ENCODE measurements around the gene TSKS.

The TSKS gene

DNA sequence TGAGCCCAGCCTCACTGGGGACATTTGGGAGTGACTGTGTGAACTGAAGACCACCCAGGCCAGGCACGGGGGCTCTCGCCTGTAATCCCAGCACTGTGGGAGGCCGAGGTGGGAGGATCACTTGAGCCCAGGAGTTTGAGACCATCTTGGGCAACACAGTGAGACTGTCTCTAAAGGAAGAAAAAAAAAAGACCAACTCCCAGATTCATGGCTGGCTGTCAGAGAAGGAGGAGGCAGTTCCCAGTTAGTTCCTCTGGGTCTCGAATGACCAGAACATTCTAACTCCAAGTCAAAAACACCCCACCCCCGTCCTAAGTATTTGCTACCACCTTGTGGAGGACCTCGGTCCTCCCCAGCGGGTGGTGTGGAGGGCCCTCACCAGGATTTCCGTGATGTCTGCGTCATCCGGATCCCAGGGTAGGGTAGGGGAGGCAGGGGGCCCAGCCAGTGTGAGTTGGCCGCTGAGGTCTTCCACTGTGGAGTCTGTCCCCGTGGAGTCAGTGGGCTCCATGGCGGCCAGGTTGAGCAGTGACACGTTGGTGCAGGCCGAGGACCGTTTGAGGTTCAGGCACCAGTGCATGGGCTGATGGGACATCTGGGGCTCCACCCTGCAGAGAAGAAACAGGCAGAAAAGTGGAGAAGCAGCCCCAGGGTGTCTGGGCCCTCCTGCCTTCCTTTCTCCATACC is 1.3 kb downstream of the TSKS start:
- H3K9ac ChIP-seq (ENCODE audit: low read length), result no peak overlapping the region
- no peaks in the 10 kb centered on the region for H3K9me3 ChIP-seq (ENCODE audit: low read length)
- no peak overlapping the region for H3K27ac ChIP-seq (ENCODE audit: low read depth, low read length)
- no peaks in the 10 kb centered on the region for H3K36me3 ChIP-seq (ENCODE audit: insufficient read depth, low read length)
- no peak overlapping the region for H3K4me3 ChIP-seq (ENCODE audit: low read depth in 1 of 2, low read length in 2 of 2)
- H3K4me1 ChIP-seq (ENCODE audit: insufficient read depth, low read length), result peaks cover 8% of the 10 kb centered on the region
- H3K27me3 ChIP-seq (ENCODE audit: control insufficient read depth in 1 of 2, insufficient read depth in 2 of 2, low read length in 2 of 2), result no peaks in the 10 kb centered on the region

DNA sequence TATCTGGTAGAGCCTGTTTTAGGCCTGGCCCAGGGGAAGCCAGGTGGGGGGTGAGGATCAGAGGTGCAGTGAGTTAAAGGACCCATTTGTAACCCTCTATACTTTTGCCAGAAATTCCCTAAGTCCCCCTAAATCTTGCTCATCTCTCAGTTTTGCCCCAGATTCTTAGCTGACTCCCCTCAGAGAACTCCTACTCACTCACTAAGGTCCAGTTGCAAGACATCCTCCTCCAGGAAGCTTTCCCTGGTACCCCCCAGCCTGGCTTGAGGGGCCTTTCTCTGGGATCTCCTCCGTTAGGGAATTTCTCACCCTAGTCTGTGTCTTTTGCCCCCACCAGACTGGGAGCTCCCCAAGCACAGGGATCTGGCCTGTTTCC is 1.9 kb downstream of the TSKS start:
- Histone ChIP-seq H3K4me1 (ENCODE audit: insufficient read depth, low read length) (peaks cover 8% of the 10 kb centered on the region), H3K27me3 (ENCODE audit: control insufficient read depth in 1 of 2, insufficient read depth in 2 of 2, low read length in 2 of 2) (no peaks in the 10 kb centered on the region), H3K27ac (ENCODE audit: low read depth, low read length) (no peak overlapping the region), H3K4me3 (ENCODE audit: low read depth in 1 of 2, low read length in 2 of 2) (no peak overlapping the region), H3K36me3 (ENCODE audit: insufficient read depth, low read length) (no peaks in the 10 kb centered on the region), H3K9ac (ENCODE audit: low read length) (no peak overlapping the region), H3K9me3 (ENCODE audit: low read length) (no peaks in the 10 kb centered on the region)

DNA sequence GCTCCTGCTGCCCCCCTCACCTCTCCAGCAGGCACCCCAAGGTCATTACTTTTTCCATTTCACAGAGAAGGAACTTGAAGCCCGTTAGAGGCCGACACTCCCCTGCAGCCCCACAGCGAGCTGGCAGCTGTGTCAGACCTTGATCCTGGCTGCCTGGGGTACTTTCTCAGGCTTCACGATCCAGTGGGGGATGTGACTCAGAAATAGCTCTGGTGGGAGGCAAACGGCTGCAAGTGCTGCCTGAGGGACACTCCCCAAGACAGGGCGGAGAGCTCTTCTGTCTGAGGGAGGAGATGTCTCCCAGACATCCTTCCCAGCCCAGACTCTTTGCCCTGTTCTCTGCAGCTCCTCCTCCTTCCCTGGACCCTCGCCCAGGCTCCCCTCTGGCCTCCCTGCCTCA is 4.8 kb downstream of the TSKS start:
- Histone ChIP-seq H3K27ac (ENCODE audit: low read depth, low read length) (no peak overlapping the region), H3K9ac (ENCODE audit: low read length) (no peak overlapping the region), H3K4me1 (ENCODE audit: insufficient read depth, low read length) (no peaks in the 10 kb centered on the region), H3K4me3 (ENCODE audit: low read depth in 1 of 2, low read length in 2 of 2) (no peak overlapping the region), H3K9me3 (ENCODE audit: low read length) (no peaks in the 10 kb centered on the region), H3K36me3 (ENCODE audit: insufficient read depth, low read length) (no peaks in the 10 kb centered on the region), H3K27me3 (ENCODE audit: control insufficient read depth in 1 of 2, insufficient read depth in 2 of 2, low read length in 2 of 2) (no peaks in the 10 kb centered on the region)

DNA sequence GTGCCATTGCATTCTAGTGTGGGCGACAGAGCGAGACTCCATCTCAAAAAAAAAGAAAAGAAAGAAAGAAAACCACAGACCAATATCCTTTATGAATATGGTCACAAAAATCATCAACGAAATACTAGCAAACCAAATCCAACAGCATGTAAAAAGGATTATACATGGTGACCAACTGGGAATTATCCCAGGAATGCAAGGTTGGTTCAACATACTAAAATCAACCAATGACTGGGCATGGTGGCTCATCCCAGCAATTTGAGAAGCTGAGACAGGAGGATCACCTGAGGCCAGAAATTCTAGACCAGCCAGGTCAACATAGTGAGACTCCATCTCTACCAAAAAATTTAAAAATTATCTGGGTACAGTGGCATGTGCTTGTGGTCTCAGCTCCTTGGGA is 7.2 kb downstream of the TSKS start:
- H3K9ac ChIP-seq (ENCODE audit: low read length), result no peak overlapping the region
- H3K27me3 ChIP-seq (ENCODE audit: control insufficient read depth in 1 of 2, insufficient read depth in 2 of 2, low read length in 2 of 2), result no peaks in the 10 kb centered on the region
- no peak overlapping the region for H3K4me3 ChIP-seq (ENCODE audit: low read depth in 1 of 2, low read length in 2 of 2)
- H3K36me3 ChIP-seq (ENCODE audit: insufficient read depth, low read length), result no peaks in the 10 kb centered on the region
- no peaks in the 10 kb centered on the region for H3K9me3 ChIP-seq (ENCODE audit: low read length)
- H3K4me1 ChIP-seq (ENCODE audit: insufficient read depth, low read length), result no peaks in the 10 kb centered on the region
- no peak overlapping the region for H3K27ac ChIP-seq (ENCODE audit: low read depth, low read length)

DNA sequence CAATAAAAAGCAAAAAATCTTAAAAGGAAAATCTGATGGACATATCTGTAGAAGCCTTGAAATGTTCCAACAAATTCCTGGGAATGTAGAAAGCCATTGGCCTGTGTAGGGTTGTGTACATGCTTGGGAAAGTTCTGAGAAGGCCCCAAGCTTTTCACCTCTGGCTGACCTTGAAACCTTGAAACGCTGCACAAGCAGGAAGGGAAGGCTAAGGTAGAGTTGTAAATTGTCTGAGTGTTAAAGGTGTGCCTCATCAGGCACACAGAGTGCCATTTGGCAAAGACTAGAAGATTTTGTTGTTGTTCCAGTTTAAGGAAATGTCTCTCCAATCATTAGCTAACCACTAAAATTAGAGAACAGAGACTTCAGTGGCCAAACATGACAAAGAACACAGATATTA is 10.4 kb downstream of the TSKS start:
- no peaks in the 10 kb centered on the region for H3K9me3 ChIP-seq (ENCODE audit: low read length)
- no peak overlapping the region for H3K27ac ChIP-seq (ENCODE audit: low read depth, low read length)
- no peaks in the 10 kb centered on the region for H3K4me1 ChIP-seq (ENCODE audit: insufficient read depth, low read length)
- no peak overlapping the region for H3K9ac ChIP-seq (ENCODE audit: low read length)
- no peaks in the 10 kb centered on the region for H3K36me3 ChIP-seq (ENCODE audit: insufficient read depth, low read length)
- H3K27me3 ChIP-seq (ENCODE audit: control insufficient read depth in 1 of 2, insufficient read depth in 2 of 2, low read length in 2 of 2), result no peaks in the 10 kb centered on the region
- H3K4me3 ChIP-seq (ENCODE audit: low read depth in 1 of 2, low read length in 2 of 2), result no peak overlapping the region

DNA sequence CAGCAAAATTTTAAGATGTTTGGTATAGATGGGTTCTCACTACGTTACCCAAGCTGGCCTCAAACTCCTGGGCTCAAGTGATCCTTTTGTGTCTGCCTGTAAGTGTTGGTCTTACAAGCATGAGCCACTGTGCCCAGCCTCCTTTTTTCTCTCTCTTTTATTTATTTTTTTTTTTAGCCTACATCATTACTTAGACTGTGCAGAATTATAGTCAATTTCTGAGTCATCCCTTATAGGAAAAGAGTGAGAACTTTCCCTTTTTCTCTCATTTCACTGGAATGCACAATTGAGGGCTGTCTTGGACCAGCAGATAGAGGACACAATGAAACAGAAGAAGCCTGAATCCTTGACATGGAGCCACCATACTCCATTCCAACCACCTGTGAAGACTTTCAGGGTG is 13.3 kb downstream of the TSKS start:
- H3K4me1 ChIP-seq (ENCODE audit: insufficient read depth, low read length), result no peaks in the 10 kb centered on the region
- no peaks in the 10 kb centered on the region for H3K36me3 ChIP-seq (ENCODE audit: insufficient read depth, low read length)
- H3K27me3 ChIP-seq (ENCODE audit: control insufficient read depth in 1 of 2, insufficient read depth in 2 of 2, low read length in 2 of 2), result no peaks in the 10 kb centered on the region
- H3K27ac ChIP-seq (ENCODE audit: low read depth, low read length), result no peak overlapping the region
- H3K9ac ChIP-seq (ENCODE audit: low read length), result no peak overlapping the region
- no peaks in the 10 kb centered on the region for H3K9me3 ChIP-seq (ENCODE audit: low read length)
- no peak overlapping the region for H3K4me3 ChIP-seq (ENCODE audit: low read depth in 1 of 2, low read length in 2 of 2)

DNA sequence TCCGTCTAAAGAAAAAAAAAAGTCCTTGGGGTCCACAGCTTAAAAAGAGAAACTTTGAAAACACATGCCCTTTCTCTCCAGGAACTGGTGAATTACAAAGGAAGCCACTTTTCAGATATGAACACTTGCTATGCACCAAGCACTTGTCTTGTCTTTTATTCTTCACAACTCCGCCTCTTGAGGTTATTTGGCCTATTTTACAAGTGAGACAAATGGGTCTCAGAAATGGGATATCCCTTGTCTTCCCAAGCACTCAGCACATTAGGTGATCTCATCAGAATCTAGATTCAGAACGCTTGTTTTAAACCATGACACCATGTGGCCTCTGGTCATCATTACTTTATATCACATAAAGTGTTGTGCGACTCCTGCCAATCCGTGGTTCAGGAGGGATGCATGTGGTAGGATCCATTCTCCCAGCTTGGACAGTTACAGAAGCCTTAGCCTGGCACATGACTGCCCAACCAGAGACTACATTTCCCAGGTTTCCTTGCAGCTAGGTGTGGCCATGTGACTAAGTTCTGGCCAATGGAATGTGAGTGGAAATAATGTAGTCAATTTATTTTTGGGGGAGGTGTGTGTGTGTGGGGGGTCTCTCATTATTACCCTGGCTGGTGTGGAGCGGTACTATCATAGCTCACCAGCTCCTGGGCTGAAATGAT is 13.9 kb downstream of the TSKS start:
- no peaks in the 10 kb centered on the region for H3K27me3 ChIP-seq (ENCODE audit: control insufficient read depth in 1 of 2, insufficient read depth in 2 of 2, low read length in 2 of 2)
- H3K4me3 ChIP-seq (ENCODE audit: low read depth in 1 of 2, low read length in 2 of 2), result no peak overlapping the region
- no peak overlapping the region for H3K9ac ChIP-seq (ENCODE audit: low read length)
- no peaks in the 10 kb centered on the region for H3K4me1 ChIP-seq (ENCODE audit: insufficient read depth, low read length)
- no peaks in the 10 kb centered on the region for H3K36me3 ChIP-seq (ENCODE audit: insufficient read depth, low read length)
- H3K9me3 ChIP-seq (ENCODE audit: low read length), result no peaks in the 10 kb centered on the region
- H3K27ac ChIP-seq (ENCODE audit: low read depth, low read length), result no peak overlapping the region

DNA sequence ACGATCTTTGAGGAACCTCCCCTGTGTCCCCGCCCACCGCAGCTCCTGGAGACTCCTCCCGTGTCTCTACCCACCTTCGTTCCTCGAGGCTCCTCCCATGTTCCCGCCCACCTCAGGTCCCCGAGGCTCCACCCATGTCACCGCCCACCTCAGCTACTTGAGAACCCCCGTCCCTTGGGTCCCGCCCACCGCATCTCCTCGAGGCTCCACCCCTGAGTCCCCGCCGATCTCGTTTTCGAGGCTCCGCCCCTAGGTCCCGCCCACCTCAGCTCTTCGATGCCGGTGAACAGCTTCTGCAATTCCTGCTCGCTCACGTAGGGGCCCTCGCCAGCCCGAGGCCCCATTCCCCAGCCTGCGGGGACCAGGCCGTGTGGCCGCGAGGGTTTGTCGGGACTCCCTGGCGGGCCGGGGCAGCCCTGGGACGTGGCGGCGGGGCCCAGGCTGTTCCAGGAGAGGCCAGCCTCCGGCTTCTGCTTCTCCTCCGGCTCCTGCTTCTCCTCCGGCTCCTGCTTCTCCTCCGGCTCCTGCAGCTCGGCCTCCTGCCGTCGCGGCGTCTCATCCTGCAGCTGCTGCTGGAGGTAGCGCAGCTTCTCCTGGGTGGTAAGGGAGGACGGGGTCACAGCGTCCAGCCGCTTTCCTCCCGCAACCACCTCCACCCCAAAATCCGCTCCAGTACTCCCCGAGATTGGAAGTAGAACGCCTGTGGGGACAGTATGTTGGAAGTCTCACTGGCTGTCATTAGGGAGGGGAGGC is 16.7 kb downstream of the TSKS start:
- Histone ChIP-seq H3K27ac (ENCODE audit: low read depth, low read length) (no peak overlapping the region), H3K27me3 (ENCODE audit: control insufficient read depth in 1 of 2, insufficient read depth in 2 of 2, low read length in 2 of 2) (no peaks in the 10 kb centered on the region), H3K4me1 (ENCODE audit: insufficient read depth, low read length) (no peaks in the 10 kb centered on the region), H3K4me3 (ENCODE audit: low read depth in 1 of 2, low read length in 2 of 2) (no peak overlapping the region), H3K36me3 (ENCODE audit: insufficient read depth, low read length) (no peaks in the 10 kb centered on the region), H3K9me3 (ENCODE audit: low read length) (no peaks in the 10 kb centered on the region), H3K9ac (ENCODE audit: low read length) (no peak overlapping the region)

DNA sequence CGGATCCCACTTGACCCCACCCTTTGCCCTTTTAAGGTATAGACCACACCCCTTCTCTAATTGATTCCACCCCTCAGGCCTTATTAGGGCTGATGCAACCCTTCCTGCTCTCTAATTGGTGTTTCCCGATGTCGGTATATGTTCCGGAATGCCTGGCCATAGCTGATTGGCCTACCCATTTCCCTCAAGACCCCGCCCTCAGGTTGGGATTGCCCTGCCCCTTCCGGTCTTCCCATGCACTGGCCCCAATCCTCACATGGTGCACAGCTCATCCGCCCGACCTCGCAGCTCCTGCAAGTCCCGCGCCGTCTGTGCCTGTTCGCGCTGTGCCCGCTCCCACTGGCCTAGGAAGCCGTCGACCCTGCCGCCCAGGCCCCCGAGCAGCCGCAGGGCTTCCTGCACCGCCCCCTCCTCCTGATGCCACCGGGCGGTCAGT is 18.1 kb downstream of the TSKS start:
- H3K4me1 ChIP-seq (ENCODE audit: insufficient read depth, low read length), result no peaks in the 10 kb centered on the region
- H3K4me3 ChIP-seq (ENCODE audit: low read depth in 1 of 2, low read length in 2 of 2), result no peak overlapping the region
- no peak overlapping the region for H3K9ac ChIP-seq (ENCODE audit: low read length)
- H3K36me3 ChIP-seq (ENCODE audit: insufficient read depth, low read length), result no peaks in the 10 kb centered on the region
- H3K27me3 ChIP-seq (ENCODE audit: control insufficient read depth in 1 of 2, insufficient read depth in 2 of 2, low read length in 2 of 2), result no peaks in the 10 kb centered on the region
- no peak overlapping the region for H3K27ac ChIP-seq (ENCODE audit: low read depth, low read length)
- no peaks in the 10 kb centered on the region for H3K9me3 ChIP-seq (ENCODE audit: low read length)

DNA sequence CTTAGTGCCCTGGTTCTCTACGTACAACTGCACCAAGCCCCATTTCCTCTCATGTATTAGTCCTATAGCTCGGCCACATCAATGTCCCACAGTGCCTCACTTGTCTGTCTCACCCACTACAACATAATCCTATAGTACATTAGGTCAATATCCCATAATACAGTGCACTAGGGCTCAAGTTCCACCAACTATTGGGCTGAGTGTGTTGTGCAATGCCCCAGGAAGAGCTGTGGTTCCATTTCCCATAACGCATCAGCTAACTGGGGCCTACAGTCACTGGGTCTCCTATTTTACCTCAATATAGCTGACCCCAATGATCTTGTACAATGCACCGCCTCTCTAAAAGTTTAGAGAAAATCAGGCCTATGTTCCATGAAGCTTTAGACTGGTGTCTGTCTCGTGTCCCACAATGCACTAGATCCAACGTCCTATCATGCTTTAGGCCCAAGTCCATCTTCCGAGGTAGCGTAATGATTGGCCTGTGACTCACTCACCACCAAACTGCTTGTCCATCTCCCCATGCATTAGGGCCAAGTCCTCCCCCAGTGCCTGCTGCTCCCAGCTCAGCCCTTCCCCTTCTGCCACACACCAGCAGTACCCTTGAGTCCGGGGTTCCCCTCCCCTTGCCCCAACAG is 21.8 kb downstream of the TSKS start:
- no peak overlapping the region for H3K27ac ChIP-seq (ENCODE audit: low read depth, low read length)

DNA sequence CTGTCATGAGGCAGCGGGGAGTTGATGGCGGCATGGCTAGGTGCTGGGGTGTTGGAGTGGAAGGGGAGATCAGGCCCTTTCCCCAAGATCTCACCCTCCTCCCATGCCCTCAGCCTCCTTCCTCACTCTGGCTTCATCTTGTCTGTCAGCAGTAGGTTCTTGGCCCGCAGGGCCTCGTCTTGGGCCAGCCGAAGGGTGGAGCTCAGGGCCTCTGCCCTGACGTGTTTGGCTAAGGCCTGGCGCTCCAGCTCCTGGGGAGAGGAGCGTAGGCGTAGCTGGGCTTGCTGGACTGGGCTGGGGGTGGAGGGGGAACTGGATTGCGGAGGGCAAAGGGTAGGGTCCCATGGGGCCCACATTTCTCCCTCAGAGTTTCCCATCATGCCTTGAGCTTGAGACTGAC is 23.2 kb downstream of the TSKS start:
- Histone ChIP-seq H3K4me3 (ENCODE audit: low read depth in 1 of 2, low read length in 2 of 2) (no peak overlapping the region), H3K4me1 (ENCODE audit: insufficient read depth, low read length) (no peaks in the 10 kb centered on the region), H3K36me3 (ENCODE audit: insufficient read depth, low read length) (no peaks in the 10 kb centered on the region), H3K9me3 (ENCODE audit: low read length) (no peaks in the 10 kb centered on the region), H3K27me3 (ENCODE audit: control insufficient read depth in 1 of 2, insufficient read depth in 2 of 2, low read length in 2 of 2) (no peaks in the 10 kb centered on the region), H3K9ac (ENCODE audit: low read length) (no peak overlapping the region), H3K27ac (ENCODE audit: low read depth, low read length) (no peak overlapping the region)

More for the DNA sequence above, 21.8 kb downstream of the TSKS start:
- Histone ChIP-seq H3K9ac (ENCODE audit: low read length) (no peak overlapping the region), H3K4me1 (ENCODE audit: insufficient read depth, low read length) (no peaks in the 10 kb centered on the region), H3K27me3 (ENCODE audit: control insufficient read depth in 1 of 2, insufficient read depth in 2 of 2, low read length in 2 of 2) (no peaks in the 10 kb centered on the region), H3K9me3 (ENCODE audit: low read length) (no peaks in the 10 kb centered on the region), H3K4me3 (ENCODE audit: low read depth in 1 of 2, low read length in 2 of 2) (no peak overlapping the region), H3K36me3 (ENCODE audit: insufficient read depth, low read length) (no peaks in the 10 kb centered on the region)
